ENCODE data around the gene USP25. TPM values are rescaled to one million over a fixed set of nuclear protein-coding genes. Genes with fewer than 3 reads are reported as not detected.
A peak's percentile ranks its signal among the peaks of the same experiment; 100 is the strongest.

The USP25 gene
- total RNA-seq, 1 experiment from 2014 or later, result 33.6 TPM

- TF ChIP-seq CTCF (IDR thresholded peaks at IDR 0.05 in 2 of 3, conservative IDR thresholded peaks at IDR 0.05 in 1 of 3; ENCODE audit: borderline replicate concordance in 1 of 3, insufficient read depth in 1 of 3, low read depth in 2 of 3, low read length in 2 of 3), result peak; percentile 10 to 68 (median 65); a peak in 5 of 6 replicates
- TF ChIP-seq EZH2phosphoT487 (IDR thresholded peaks at IDR 0.05; ENCODE audit: borderline replicate concordance), result no peak
- TF ChIP-seq JUND (IDR thresholded peaks at IDR 0.05), result no peak
- no peak for TF ChIP-seq REST (IDR thresholded peaks at IDR 0.05; ENCODE audit: low read depth)
- no peak for TF ChIP-seq TCF7L2 (IDR thresholded peaks at IDR 0.05; ENCODE audit: borderline replicate concordance, extremely low read depth, insufficient read depth, insufficient read length)
- no peak for TF ChIP-seq POLR2A (IDR thresholded peaks at IDR 0.05; ENCODE audit: borderline replicate concordance, extremely low read depth, insufficient read depth, insufficient read length)
- no peak for TF ChIP-seq YY1 (IDR thresholded peaks at IDR 0.05; ENCODE audit: extremely low read depth, insufficient replicate concordance, low read depth, low read length)
- TF ChIP-seq POLR2AphosphoS5 (IDR thresholded peaks at IDR 0.05; ENCODE audit: low read depth, low read length), result no peak
- no peak for TF ChIP-seq FOSL1 (IDR thresholded peaks at IDR 0.05; ENCODE audit: low read depth)
- TF ChIP-seq SRF (IDR thresholded peaks at IDR 0.05; ENCODE audit: low read depth), result no peak
- no peak for TF ChIP-seq ZFX (IDR thresholded peaks at IDR 0.05)
Measured at GRCh38 chr21:15826147-15826780, 96.5 kb downstream of the USP25 start (continued).
